Trophoblast cell (in vitro differentiated cells and primary cell): ENCODE results near the gene NBAS.

Experiments
- DNase-seq, 2 donors: peaks; one replicate each; pipeline ENCODE4 v3.0.0-alpha.2; 2016
- H2AFZ ChIP-seq: 2 replicates; pipeline ENCODE4 v1.6.1; 2013; ENCODE audit warnings: low read length, moderate library complexity, mild to moderate bottlenecking; ENCODE audit not compliant: insufficient read depth, poor library complexity
- H2AK5ac ChIP-seq: 2 replicates; pipeline ENCODE4 v1.6.1; 2013; ENCODE audit warnings: mild to moderate bottlenecking, low read length
- H2BK120ac ChIP-seq: 2 replicates; pipeline ENCODE4 v1.6.1; 2013; ENCODE audit warnings: low read length, mild to moderate bottlenecking, moderate library complexity; ENCODE audit not compliant: insufficient read depth, poor library complexity
- H2BK12ac ChIP-seq: 2 replicates; pipeline ENCODE4 v1.6.1; 2013; ENCODE audit warnings: mild to moderate bottlenecking, low read length, moderate library complexity
- H2BK5ac ChIP-seq: 2 replicates; pipeline ENCODE4 v1.6.1; 2013; ENCODE audit warnings: low read length, low read depth, moderate library complexity, mild to moderate bottlenecking; ENCODE audit not compliant: poor library complexity
- H3K14ac ChIP-seq: 2 replicates; pipeline ENCODE4 v1.6.1; 2013; ENCODE audit warnings: mild to moderate bottlenecking, low read length
- H3K18ac ChIP-seq: 2 replicates; pipeline ENCODE4 v1.6.1; 2013; ENCODE audit warnings: mild to moderate bottlenecking, low read length
- H3K23ac ChIP-seq: 2 replicates; pipeline ENCODE4 v1.6.1; 2013; ENCODE audit warnings: low read length
- H3K27ac ChIP-seq: 2 replicates; pipeline ENCODE4 v1.5.1; 2013; ENCODE audit warnings: low read depth, mild to moderate bottlenecking, inconsistent platforms, low read length, moderate library complexity
- H3K27me3 ChIP-seq: 2 replicates; pipeline ENCODE4 v1.6.1; 2013; ENCODE audit warnings: inconsistent platforms, mild to moderate bottlenecking, low read length, moderate library complexity; ENCODE audit not compliant: insufficient read depth
- H3K36me3 ChIP-seq, 2 experiments: 1 replicate in 1 of 2; 2 replicates in 1 of 2; pipeline ENCODE4 v1.6.1; 2013; ENCODE audit warnings: low read length in 2 of 2, mild to moderate bottlenecking in 2 of 2, moderate library complexity in 1 of 2; ENCODE audit not compliant: insufficient read depth in 2 of 2, control insufficient read depth in 1 of 2
- H3K4ac ChIP-seq: 2 replicates; pipeline ENCODE4 v1.6.1; 2013; ENCODE audit warnings: low read depth, mild to moderate bottlenecking, low read length, moderate library complexity
- H3K4me1 ChIP-seq, 2 experiments: 1 replicate in 1 of 2; 2 replicates in 1 of 2; pipeline ENCODE4 v1.6.1; 2013; ENCODE audit warnings: low read length in 2 of 2, mild to moderate bottlenecking in 2 of 2, moderate library complexity in 1 of 2; ENCODE audit not compliant: insufficient read depth in 2 of 2, control insufficient read depth in 1 of 2
- H3K4me2 ChIP-seq: 2 replicates; pipeline ENCODE4 v1.6.1; 2013; ENCODE audit warnings: inconsistent platforms, mild to moderate bottlenecking, low read length, moderate library complexity
- H3K4me3 ChIP-seq: 2 replicates; pipeline ENCODE4 v1.5.1; 2013; ENCODE audit warnings: mild to moderate bottlenecking, low read depth, low read length, inconsistent platforms
- H3K79me1 ChIP-seq: one replicate; pipeline ENCODE4 v1.6.1; 2013; ENCODE audit warnings: low read length
- H3K79me2 ChIP-seq: 2 replicates; pipeline ENCODE4 v1.6.1; 2013; ENCODE audit warnings: low read length, mild to moderate bottlenecking; ENCODE audit not compliant: control insufficient read depth, insufficient read depth, poor library complexity
- H3K9ac ChIP-seq: 2 replicates; pipeline ENCODE4 v1.6.1; 2013; ENCODE audit warnings: mild to moderate bottlenecking, low read length
- H3K9me3 ChIP-seq: 2 replicates; pipeline ENCODE4 v1.6.1; 2013; ENCODE audit warnings: low read depth, mild to moderate bottlenecking, control low read depth, inconsistent platforms, low read length; ENCODE audit not compliant: insufficient read depth
- H4K12ac ChIP-seq: 2 replicates; pipeline ENCODE4 v1.6.1; 2013; ENCODE audit warnings: low read depth, mild to moderate bottlenecking, low read length, moderate library complexity
- H4K8ac ChIP-seq: 2 replicates; pipeline ENCODE4 v1.6.1; 2013; ENCODE audit warnings: low read depth, mild to moderate bottlenecking, low read length, moderate library complexity
- H4K91ac ChIP-seq: one replicate; pipeline ENCODE4 v1.6.1; 2013; ENCODE audit warnings: low read depth, mild to moderate bottlenecking, low read length, moderate library complexity
- WGBS: extraction: QIAGEN DNeasy Blood & Tissue Kit; methylation state at CpG from one replicate; pipeline ENCODE4 v1.1.7; 2013; ENCODE audit warnings: missing lambda C conversion rate; ENCODE audit not compliant: insufficient read length, insufficient coverage; ENCODE audit errors: extremely low coverage; 5-methylcytosine and 5-hydroxymethylcytosine counted together

The NBAS gene

GRCh38 chr2:15163326-15163725, 397.8 kb downstream of the NBAS start:
- DNase-seq = no peak
- WGBS = no CpG with 5 or more reads among the region's 2 CpGs
- no peaks in the 10 kb centered on the region for H3K79me2 ChIP-seq

GRCh38 chr2:15162620-15163019, 398.5 kb downstream of the NBAS start:
- Histone ChIP-seq H3K23ac (no peak overlapping the region), H2BK5ac (no peak overlapping the region), H3K4me3 (no peak overlapping the region), H3K27ac (no peak overlapping the region), H3K4ac (no peak overlapping the region), H3K18ac (no peak overlapping the region), H3K79me2 (no peaks in the 10 kb centered on the region), H4K91ac (no peak overlapping the region), H2BK12ac (no peak overlapping the region), H3K4me1 (peaks cover 7 to 11% of the 10 kb centered on the region in 2 experiments), H3K27me3 (no peaks in the 10 kb centered on the region), H2AK5ac (no peak overlapping the region), H3K36me3 (no peaks in the 10 kb centered on the region), H3K79me1 (no peaks in the 10 kb centered on the region), H2BK120ac (no peak overlapping the region), H3K9ac (no peak overlapping the region), H3K4me2 (no peak overlapping the region), H3K14ac (no peak overlapping the region), H4K8ac (no peak overlapping the region), H4K12ac (no peak overlapping the region), H3K9me3 (no peaks in the 10 kb centered on the region), H2AFZ (no peak overlapping the region)
- WGBS = no CpG with 5 or more reads among the region's 3 CpGs
- no peak for DNase-seq

More at GRCh38 chr2:15163326-15163725, 397.8 kb downstream of the NBAS start:
- Histone ChIP-seq H3K4ac (no peak overlapping the region), H3K9ac (no peak overlapping the region), H3K9me3 (no peaks in the 10 kb centered on the region), H3K27ac (no peak overlapping the region), H4K12ac (no peak overlapping the region), H2AFZ (no peak overlapping the region), H2BK12ac (no peak overlapping the region), H3K4me3 (no peak overlapping the region), H3K4me1 (peaks cover 7 to 8% of the 10 kb centered on the region in 2 experiments), H3K14ac (no peak overlapping the region), H4K8ac (no peak overlapping the region), H3K23ac (no peak overlapping the region), H3K36me3 (no peaks in the 10 kb centered on the region), H3K79me1 (no peaks in the 10 kb centered on the region), H2AK5ac (no peak overlapping the region), H2BK5ac (no peak overlapping the region), H4K91ac (no peak overlapping the region), H3K27me3 (no peaks in the 10 kb centered on the region), H2BK120ac (no peak overlapping the region), H3K4me2 (no peak overlapping the region), H3K18ac (no peak overlapping the region)

- H3K23ac ChIP-seq = no peak overlapping the region
- no peak overlapping the region for H2BK120ac ChIP-seq
- H3K9me3 ChIP-seq = no peaks in the 10 kb centered on the region
- no peaks in the 10 kb centered on the region for H3K79me2 ChIP-seq
- H3K14ac ChIP-seq = no peak overlapping the region
- H3K27me3 ChIP-seq = no peaks in the 10 kb centered on the region
- H3K4me1 ChIP-seq = peaks cover 7 to 11% of the 10 kb centered on the region in 2 experiments
- H2AK5ac ChIP-seq = no peak overlapping the region
- H3K4ac ChIP-seq = no peak overlapping the region
- H4K91ac ChIP-seq = no peak overlapping the region
- H3K4me2 ChIP-seq = no peak overlapping the region
- H3K27ac ChIP-seq = no peak overlapping the region
- H3K79me1 ChIP-seq = no peaks in the 10 kb centered on the region
- H2BK12ac ChIP-seq = no peak overlapping the region
- H2AFZ ChIP-seq = no peak overlapping the region
- no peak overlapping the region for H4K8ac ChIP-seq
- no peak overlapping the region for H3K18ac ChIP-seq
- H3K4me3 ChIP-seq = no peak overlapping the region
- H3K9ac ChIP-seq = no peak overlapping the region
- no peaks in the 10 kb centered on the region for H3K36me3 ChIP-seq
- H2BK5ac ChIP-seq = no peak overlapping the region
- H4K12ac ChIP-seq = no peak overlapping the region
- DNase-seq = no peak
- no CpG with 5 or more reads among the region's 9 CpGs for WGBS
Measured at GRCh38 chr2:15160201-15160991, 400.7 kb downstream of the NBAS start.

GRCh38 chr2:15159751-15160177, 401.4 kb downstream of the NBAS start:
- H4K12ac ChIP-seq = no peak overlapping the region
- no peaks in the 10 kb centered on the region for H3K36me3 ChIP-seq
- no peak overlapping the region for H2BK5ac ChIP-seq
- no peak overlapping the region for H3K4me3 ChIP-seq
- peak in 1 of 2 donors; percentile 56 for DNase-seq
- no peak overlapping the region for H3K4ac ChIP-seq
- H3K79me1 ChIP-seq = no peaks in the 10 kb centered on the region
- no peak overlapping the region for H2AFZ ChIP-seq
- no peak overlapping the region for H4K91ac ChIP-seq
- no peak overlapping the region for H2BK12ac ChIP-seq
- H4K8ac ChIP-seq = no peak overlapping the region
- H2AK5ac ChIP-seq = no peak overlapping the region
- H3K14ac ChIP-seq = no peak overlapping the region
- no CpG with 5 or more reads among the region's 3 CpGs for WGBS
- no peak overlapping the region for H3K18ac ChIP-seq
- H3K9me3 ChIP-seq = no peaks in the 10 kb centered on the region
- H3K27ac ChIP-seq = no peak overlapping the region
- H3K4me1 ChIP-seq = peaks cover 7 to 11% of the 10 kb centered on the region in 2 experiments
- no peak overlapping the region for H3K4me2 ChIP-seq
- no peaks in the 10 kb centered on the region for H3K27me3 ChIP-seq
- no peak overlapping the region for H3K23ac ChIP-seq
- H3K79me2 ChIP-seq = no peaks in the 10 kb centered on the region
- no peak overlapping the region for H2BK120ac ChIP-seq
- H3K9ac ChIP-seq = no peak overlapping the region
